Esophagus squamous epithelium (tissue), 4 donors: ENCODE data around the gene ALDH4A1.

Experiments
- CTCF ChIP-seq, 6 experiments: fragments of 450-650 bp in 4 of 6; fragments of 200-600 bp in 2 of 6; sonication (generic) in 2 of 6; IDR thresholded peaks; one replicate each; pipeline ENCODE4 v1.5.1; 2016 to 2019; ENCODE audit warnings: antibody characterized with exemption in 6 of 6, mild to moderate bottlenecking in 4 of 6, moderate library complexity in 4 of 6
- POLR2A ChIP-seq, 4 donors: fragments of 450-650 bp; IDR thresholded peaks; one replicate each; pipeline ENCODE4 v1.6.1; 2017; ENCODE audit warnings: antibody characterized with exemption in 4 of 4, mild to moderate bottlenecking in 4 of 4, moderate library complexity in 3 of 4

DNA sequence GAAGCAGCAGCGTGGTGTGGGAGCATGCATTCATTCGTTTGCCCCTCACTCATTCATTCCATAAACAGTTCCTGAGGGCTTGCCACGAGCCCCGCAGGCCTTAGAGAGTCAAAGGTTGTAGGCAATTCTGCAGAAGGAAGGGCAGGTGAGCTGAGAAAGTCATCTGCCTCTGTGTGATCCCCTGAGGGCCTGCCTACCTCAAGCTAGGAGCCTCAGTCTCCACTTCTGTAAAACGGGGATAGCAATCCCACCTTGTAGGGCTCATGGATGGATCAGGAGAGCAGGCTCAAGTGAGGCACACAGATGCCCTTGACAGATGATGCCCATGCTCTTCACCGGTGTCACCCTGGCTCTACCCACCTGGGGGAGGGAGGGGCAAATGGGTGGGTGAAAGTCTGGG, 26.6 kb upstream of the ALDH4A1 start:
- TF ChIP-seq CTCF (IDR thresholded peaks at IDR 0.05) (no peak), POLR2A (IDR thresholded peaks at IDR 0.05) (no peak)
